Esophagus squamous epithelium (tissue), 5 donors: ENCODE measurements around the gene SLC18A2. TPM values are rescaled to one million over a fixed set of nuclear protein-coding genes. Genes with fewer than 3 reads are reported as not detected.

ENCODE experiments used
- DNase-seq: peaks from one replicate; lab custom pipeline; 2025; lab: John Stamatoyannopoulos, UW
- H3K27ac ChIP-seq, 4 donors: fragments of 200-600 bp; sonication (generic); one replicate each; pipeline ENCODE4 v1.5.1; 2016 to 2019; ENCODE audit warnings: mild to moderate bottlenecking in 1 of 4
- H3K27me3 ChIP-seq, 4 donors: fragments of 200-600 bp; sonication (generic); 1 replicate in 3 of 4; 2 replicates in 1 of 4; pipeline versions ENCODE4 v1.5.1 to v1.6.0; 2017 to 2021; ENCODE audit warnings: antibody characterized with exemption in 1 of 4
- H3K36me3 ChIP-seq, 3 donors: fragments of 200-600 bp; sonication (generic); one replicate each; pipeline ENCODE4 v1.5.1; 2016 to 2019
- H3K4me1 ChIP-seq, 3 donors: fragments of 200-600 bp; sonication (generic); one replicate each; pipeline ENCODE4 v1.5.1; 2017 to 2019
- H3K4me3 ChIP-seq, 4 donors: fragments of 200-600 bp; sonication (generic); 1 replicate in 3 of 4; 2 replicates in 1 of 4; pipeline ENCODE4 v1.5.1; 2016 to 2019; ENCODE audit warnings: mild to moderate bottlenecking in 2 of 4, moderate library complexity in 1 of 4
- H3K9me3 ChIP-seq, 3 donors: fragments of 200-600 bp; sonication (generic); one replicate each; pipeline ENCODE4 v1.5.1; 2016 to 2019
- CTCF ChIP-seq, 6 experiments: fragments of 450-650 bp in 4 of 6; fragments of 200-600 bp in 2 of 6; sonication (generic) in 2 of 6; IDR thresholded peaks; one replicate each; pipeline ENCODE4 v1.5.1; 2016 to 2019; ENCODE audit warnings: antibody characterized with exemption in 6 of 6, mild to moderate bottlenecking in 4 of 6, moderate library complexity in 4 of 6
- POLR2A ChIP-seq, 4 donors: fragments of 450-650 bp; IDR thresholded peaks; one replicate each; pipeline ENCODE4 v1.6.1; 2017; ENCODE audit warnings: antibody characterized with exemption in 4 of 4, mild to moderate bottlenecking in 4 of 4, moderate library complexity in 3 of 4
- WGBS, 2 donors: methylation state at CpG; one replicate each; pipeline ENCODE4 v1.1.5; 2018; 5-methylcytosine and 5-hydroxymethylcytosine counted together
- intact Hi-C: fragments of 100-400 bp; cut with DNase I; formaldehyde crosslinking; loops from one replicate; pipeline ENCODE4 v1.15.0; 2022
- total RNA-seq, 4 donors: library from RNA; depleted of rRNA; stranded (reverse); fragments of >200 nt; gene quantifications; one replicate each; pipeline ENCODE4 v1.1.0, GENCODE V29; 2016
- donor health status: DM: yes; HTN: yes; CAD: no.

The SLC18A2 gene
- total RNA-seq, 4 donors from 2014 or later: 0.11 to 2.9 (median 0.68) TPM

- H3K36me3 ChIP-seq: no peaks in the 10 kb centered on the region
- intact Hi-C loops: loop anchor here (10.0 kb wide), 2 partner anchors 103 to 243 kb away; no protein-coding TSS in a partner anchor
Observed at GRCh38 chr10:117212176-117212575, 28.7 kb upstream of the SLC18A2 start.

DNA sequence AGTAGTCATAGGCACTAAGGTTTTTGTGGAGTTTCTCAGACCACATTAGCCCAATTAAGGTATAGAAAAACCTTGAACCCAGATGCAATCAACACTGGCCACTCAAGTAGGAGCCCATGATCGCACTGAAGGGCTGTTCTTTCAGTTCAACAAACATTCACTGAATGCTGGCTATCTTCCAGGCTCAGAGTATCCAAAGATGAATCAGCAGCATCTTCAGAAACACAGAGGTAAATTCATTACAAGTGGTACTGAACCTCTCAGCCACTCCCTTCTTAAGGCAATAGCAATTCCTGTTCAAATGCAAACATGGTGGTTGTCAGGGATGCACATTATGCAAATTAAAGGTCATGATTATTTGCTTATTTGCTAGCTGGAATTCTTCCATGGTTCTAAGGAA lies 26.5 kb upstream of the SLC18A2 start:
- H3K4me3 ChIP-seq: no peak overlapping the region
- peaks cover 0 to 4% (median 0%) of the 10 kb centered on the region in 3 donors for H3K9me3 ChIP-seq
- intact Hi-C loops: loop anchor here (10.0 kb wide), 2 partner anchors 100 to 240 kb away; no protein-coding TSS in a partner anchor
- peaks cover 0 to 92% (median 9%) of the 10 kb centered on the region in 4 donors for H3K27me3 ChIP-seq
- H3K27ac ChIP-seq: no peak overlapping the region
- WGBS, 2 donors: 36 to 56% methylated on average over 1 of the region's 1 CpG
- TF ChIP-seq CTCF (IDR thresholded peaks at IDR 0.05) (no peak), POLR2A (IDR thresholded peaks at IDR 0.05) (no peak)
- no peaks in the 10 kb centered on the region for H3K36me3 ChIP-seq
- no peak for DNase-seq
- H3K4me1 ChIP-seq: peaks cover 10 to 26% (median 13%) of the 10 kb centered on the region in 3 donors

More at GRCh38 chr10:117212176-117212575, 28.7 kb upstream of the SLC18A2 start:
- H3K4me1 ChIP-seq: peaks cover 8 to 10% (median 10%) of the 10 kb centered on the region in 3 donors
- no peak overlapping the region for H3K4me3 ChIP-seq
- peaks cover 0 to 4% (median 0%) of the 10 kb centered on the region in 3 donors for H3K9me3 ChIP-seq
- DNase-seq: no peak
- peaks cover 0 to 93% (median 8%) of the 10 kb centered on the region in 4 donors for H3K27me3 ChIP-seq
- no peak for TF ChIP-seq CTCF (IDR thresholded peaks at IDR 0.05)
- TF ChIP-seq POLR2A (IDR thresholded peaks at IDR 0.05): no peak
- no peak overlapping the region for H3K27ac ChIP-seq
- 59 to 73% methylated on average over 1 of the region's 1 CpG for WGBS, 2 donors

DNA sequence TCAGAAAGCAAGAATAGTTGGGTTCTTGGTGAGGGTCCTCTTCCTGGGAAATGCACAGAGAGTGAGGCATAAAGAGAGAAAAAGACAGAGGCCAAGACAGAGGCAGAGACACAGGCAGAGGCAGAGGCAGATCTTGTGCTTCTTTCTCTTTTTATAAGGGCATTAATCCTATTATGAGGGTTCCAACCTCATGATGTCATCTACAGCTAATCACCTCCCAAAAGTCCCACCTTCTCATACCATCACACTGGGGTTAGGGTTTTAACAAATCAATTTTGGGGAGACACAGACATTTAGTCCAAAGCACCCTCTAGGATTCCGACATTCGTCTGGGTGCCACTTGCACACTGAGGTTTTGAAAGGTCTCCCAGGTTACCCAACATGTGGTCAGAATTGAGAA lies 25.8 kb upstream of the SLC18A2 start:
- intact Hi-C loops: loop anchor here (10.0 kb wide), 2 partner anchors 100 to 240 kb away; no protein-coding TSS in a partner anchor
- 81 to 94% methylated on average over 2 of the region's 2 CpGs for WGBS, 2 donors
- TF ChIP-seq CTCF (IDR thresholded peaks at IDR 0.05): no peak
- no peak for TF ChIP-seq POLR2A (IDR thresholded peaks at IDR 0.05)
- Histone ChIP-seq H3K27ac (no peak overlapping the region), H3K9me3 (peaks cover 0 to 4% (median 0%) of the 10 kb centered on the region in 3 donors), H3K4me3 (no peak overlapping the region), H3K36me3 (no peaks in the 10 kb centered on the region), H3K4me1 (peaks cover 10 to 26% (median 13%) of the 10 kb centered on the region in 3 donors), H3K27me3 (peaks cover 0 to 91% (median 9%) of the 10 kb centered on the region in 4 donors)
- no peak for DNase-seq

DNA sequence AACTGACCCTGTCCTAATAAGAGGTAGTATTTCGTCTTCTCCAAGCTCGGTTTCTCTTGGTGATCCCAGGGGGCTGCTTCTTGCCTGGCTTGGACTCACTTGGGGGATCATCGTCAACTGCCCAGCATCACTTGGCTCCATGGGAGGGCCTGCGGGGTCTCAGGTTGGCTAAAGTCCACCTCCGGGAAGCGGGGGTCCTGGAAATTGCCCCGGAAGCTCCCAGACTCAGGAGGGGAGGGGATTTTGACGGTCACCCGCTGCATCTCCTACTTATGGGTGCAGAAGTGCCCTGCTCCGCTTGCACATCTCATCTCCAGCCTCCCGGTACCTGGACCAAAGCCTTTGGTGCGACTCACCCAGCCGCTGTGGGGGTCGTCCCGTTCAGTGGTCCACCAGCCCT lies 24.9 kb upstream of the SLC18A2 start:
- Histone ChIP-seq H3K4me1 (peaks cover 10 to 26% (median 13%) of the 10 kb centered on the region in 3 donors), H3K36me3 (no peaks in the 10 kb centered on the region), H3K27ac (no peak overlapping the region), H3K27me3 (peaks cover 0 to 91% (median 9%) of the 10 kb centered on the region in 4 donors), H3K4me3 (peak overlapping the region in 1 of 4 donors; percentile 62), H3K9me3 (peaks cover 0 to 4% (median 0%) of the 10 kb centered on the region in 3 donors)
- 49 to 50% methylated on average over 4 of the region's 15 CpGs for WGBS, 2 donors
- no peak for DNase-seq
- intact Hi-C loops: loop anchor here (10.0 kb wide), 2 partner anchors 99 to 239 kb away; no protein-coding TSS in a partner anchor
- TF ChIP-seq POLR2A (IDR thresholded peaks at IDR 0.05) (no peak), CTCF (IDR thresholded peaks at IDR 0.05) (no peak)

DNA sequence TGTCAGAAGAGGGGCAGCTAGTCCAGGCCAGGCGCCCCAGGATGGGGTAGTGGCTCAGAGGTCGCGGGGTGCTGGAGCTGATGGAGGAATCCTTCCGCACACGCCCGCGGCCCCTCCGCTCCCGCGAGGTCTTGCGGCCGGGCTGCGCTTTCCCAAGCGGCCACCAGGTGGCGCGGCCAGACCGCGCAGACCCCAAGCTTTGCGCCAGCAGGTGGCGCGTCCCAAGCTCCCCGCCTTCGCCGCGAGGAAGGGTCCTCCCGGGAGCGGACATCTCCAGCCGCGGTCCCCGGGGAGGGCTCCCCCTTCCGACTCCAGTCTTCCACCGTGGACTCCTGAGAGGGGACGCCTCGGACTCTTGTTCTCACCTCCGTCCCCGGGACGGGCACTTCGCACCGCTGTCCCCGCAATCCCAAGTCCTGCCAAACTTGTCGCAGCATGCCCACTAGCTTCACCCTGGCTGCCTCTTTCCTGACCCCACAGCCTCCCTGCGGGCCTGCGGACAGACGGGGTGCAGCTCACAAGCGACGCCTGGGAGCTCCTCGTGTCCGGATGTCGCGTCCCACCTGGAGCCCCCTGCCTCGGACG lies 24.2 kb upstream of the SLC18A2 start:
- TF ChIP-seq CTCF (IDR thresholded peaks at IDR 0.05) (peak; percentile 98 to 100 (median 99)), POLR2A (IDR thresholded peaks at IDR 0.05) (no peak)
- no peaks in the 10 kb centered on the region for H3K36me3 ChIP-seq
- peaks cover 10 to 26% (median 13%) of the 10 kb centered on the region in 3 donors for H3K4me1 ChIP-seq
- peaks cover 0 to 4% (median 0%) of the 10 kb centered on the region in 3 donors for H3K9me3 ChIP-seq
- 0 to 1% methylated on average over 1 to 17 of the region's 52 CpGs for WGBS, 2 donors
- no peak for DNase-seq
- no peak overlapping the region for H3K27ac ChIP-seq
- H3K27me3 ChIP-seq: peaks cover 0 to 91% (median 9%) of the 10 kb centered on the region in 4 donors
- intact Hi-C loops: loop anchor here (10.0 kb wide), 2 partner anchors 98 to 238 kb away; no protein-coding TSS in a partner anchor
- peak overlapping the region; percentile 30 to 62 (median 51) for H3K4me3 ChIP-seq
